Suprapubic skin (tissue), 4 donors: ENCODE data around the gene HID1. TPM values are rescaled to one million over a fixed set of nuclear protein-coding genes. Genes with fewer than 3 reads are reported as not detected.

Experiments used
- DNase-seq, 2 donors: peaks; one replicate each; pipeline ENCODE4 v3.0.0-alpha.2; 2019; ENCODE audit warnings: low spot score in 2 of 2
- H3K27ac ChIP-seq: fragments of 200-600 bp; sonication (generic); one replicate; pipeline ENCODE4 v1.5.1; 2019
- H3K27me3 ChIP-seq: fragments of 200-600 bp; sonication (generic); one replicate; pipeline ENCODE4 v1.5.1; 2019
- H3K36me3 ChIP-seq: fragments of 200-600 bp; sonication (generic); one replicate; pipeline ENCODE4 v1.5.1; 2019
- H3K4me1 ChIP-seq: fragments of 200-600 bp; sonication (generic); one replicate; pipeline ENCODE4 v1.5.1; 2019
- H3K4me3 ChIP-seq: fragments of 200-600 bp; sonication (generic); one replicate; pipeline ENCODE4 v1.5.1; 2019; ENCODE audit warnings: mild to moderate bottlenecking
- H3K9me3 ChIP-seq: fragments of 200-600 bp; sonication (generic); one replicate; pipeline ENCODE4 v1.5.1; 2019
- CTCF ChIP-seq, 2 donors: fragments of 200-600 bp in 1 of 2; fragments of 450-650 bp in 1 of 2; sonication (generic) in 1 of 2; IDR thresholded peaks; one replicate each; pipeline ENCODE4 v1.5.1; 2016 to 2019; ENCODE audit warnings: antibody characterized with exemption in 2 of 2, mild to moderate bottlenecking in 1 of 2, moderate library complexity in 1 of 2
- EP300 ChIP-seq: sonication (generic); formaldehyde crosslinking; IDR thresholded peaks from one replicate; pipeline ENCODE4 v1.6.1; 2017; ENCODE audit warnings: antibody characterized with exemption
- POLR2A ChIP-seq, 2 donors: fragments of 450-650 bp; IDR thresholded peaks; one replicate each; pipeline ENCODE4 v1.6.1; 2017; ENCODE audit warnings: antibody characterized with exemption in 2 of 2, mild to moderate bottlenecking in 2 of 2, moderate library complexity in 2 of 2
- POLR2AphosphoS5 ChIP-seq, 3 donors: sonication (generic); formaldehyde crosslinking; IDR thresholded peaks; one replicate each; pipeline ENCODE4 v1.6.1; 2017; ENCODE audit warnings: antibody characterized with exemption in 3 of 3
- WGBS: methylation state at CpG from one replicate; pipeline ENCODE4 v1.1.5; 2018; 5-methylcytosine and 5-hydroxymethylcytosine counted together
- total RNA-seq, 4 donors: library from RNA; depleted of rRNA; stranded (reverse); fragments of >200 nt; gene quantifications; one replicate each; pipeline ENCODE4 v1.1.0, GENCODE V29; 2016

HID1 gene
- total RNA-seq, 4 donors from 2014 or later, result 3.4 to 13.7 (median 9.5) TPM

- no peak for DNase-seq
- no peaks in the 10 kb centered on the region for H3K36me3 ChIP-seq
- peaks cover 38% of the 10 kb centered on the region for H3K4me1 ChIP-seq
- no peak overlapping the region for H3K4me3 ChIP-seq
- no peaks in the 10 kb centered on the region for H3K9me3 ChIP-seq
- no peak for TF ChIP-seq EP300
- no peak for TF ChIP-seq CTCF (IDR thresholded peaks at IDR 0.05)
- TF ChIP-seq POLR2A (IDR thresholded peaks at IDR 0.05), result no peak
- no peak for TF ChIP-seq POLR2AphosphoS5 (IDR thresholded peaks at IDR 0.05)
- H3K27me3 ChIP-seq, result peaks cover 25% of the 10 kb centered on the region
- H3K27ac ChIP-seq, result no peak overlapping the region
- 44% methylated on average over 4 of the region's 5 CpGs for WGBS
Measured at GRCh38 chr17:74968361-74968780, 4.2 kb downstream of the HID1 start.

GRCh38 chr17:74964988-74965622, 7.5 kb downstream of the HID1 start:
- Histone ChIP-seq H3K9me3 (no peaks in the 10 kb centered on the region), H3K36me3 (no peaks in the 10 kb centered on the region), H3K27me3 (no peaks in the 10 kb centered on the region), H3K4me3 (no peak overlapping the region), H3K27ac (no peak overlapping the region), H3K4me1 (peaks cover 21% of the 10 kb centered on the region)
- DNase-seq, result no peak
- no peak for TF ChIP-seq POLR2AphosphoS5 (IDR thresholded peaks at IDR 0.05)
- no peak for TF ChIP-seq CTCF (IDR thresholded peaks at IDR 0.05)
- no peak for TF ChIP-seq POLR2A (IDR thresholded peaks at IDR 0.05)
- TF ChIP-seq EP300, result no peak
- 48% methylated on average over 14 of the region's 14 CpGs for WGBS

- H3K4me1 ChIP-seq, result peaks cover 19% of the 10 kb centered on the region
- no peaks in the 10 kb centered on the region for H3K36me3 ChIP-seq
- no peak for TF ChIP-seq POLR2A (IDR thresholded peaks at IDR 0.05)
- no peaks in the 10 kb centered on the region for H3K9me3 ChIP-seq
- DNase-seq, result no peak
- WGBS, result 89% methylated on average over 5 of the region's 12 CpGs
- no peak overlapping the region for H3K27ac ChIP-seq
- no peaks in the 10 kb centered on the region for H3K27me3 ChIP-seq
- no peak overlapping the region for H3K4me3 ChIP-seq
Measured at GRCh38 chr17:74964246-74964761, 8.3 kb downstream of the HID1 start.

GRCh38 chr17:74963656-74964055, 8.9 kb downstream of the HID1 start:
- Histone ChIP-seq H3K4me1 (peaks cover 15% of the 10 kb centered on the region), H3K27ac (no peak overlapping the region), H3K36me3 (no peaks in the 10 kb centered on the region), H3K4me3 (no peak overlapping the region), H3K9me3 (no peaks in the 10 kb centered on the region), H3K27me3 (no peaks in the 10 kb centered on the region)
- 74% methylated on average over 11 of the region's 12 CpGs for WGBS
- TF ChIP-seq EP300, result no peak
- TF ChIP-seq CTCF (IDR thresholded peaks at IDR 0.05), result no peak
- no peak for TF ChIP-seq POLR2AphosphoS5 (IDR thresholded peaks at IDR 0.05)
- no peak for TF ChIP-seq POLR2A (IDR thresholded peaks at IDR 0.05)
- DNase-seq, result no peak

GRCh38 chr17:74962622-74963394, 9.8 kb downstream of the HID1 start:
- no peak overlapping the region for H3K4me3 ChIP-seq
- H3K36me3 ChIP-seq, result no peaks in the 10 kb centered on the region
- no peaks in the 10 kb centered on the region for H3K27me3 ChIP-seq
- DNase-seq, result no peak
- no peaks in the 10 kb centered on the region for H3K9me3 ChIP-seq
- 82% methylated on average over 9 of the region's 18 CpGs for WGBS
- H3K27ac ChIP-seq, result no peak overlapping the region
- TF ChIP-seq POLR2A (IDR thresholded peaks at IDR 0.05) (no peak), CTCF (IDR thresholded peaks at IDR 0.05) (no peak), EP300 (no peak), POLR2AphosphoS5 (IDR thresholded peaks at IDR 0.05) (no peak)
- H3K4me1 ChIP-seq, result peaks cover 8% of the 10 kb centered on the region
